GM20431 (cell line): ENCODE data around the gene CD86.

ENCODE experiments used
- in situ Hi-C: fragments of 300-500 bp; cut with MseI, MboI; formaldehyde crosslinking; loops from one replicate; pipeline ENCODE4 v1.15.0; 2020; ENCODE audit warnings: low sequenced_read_pairs; ENCODE audit not compliant: unreplicated experiment

The CD86 gene

GRCh38 chr3:122057671-122058070, 2.5 kb downstream of the CD86 start:
- in situ Hi-C loops, result no loop called here

DNA sequence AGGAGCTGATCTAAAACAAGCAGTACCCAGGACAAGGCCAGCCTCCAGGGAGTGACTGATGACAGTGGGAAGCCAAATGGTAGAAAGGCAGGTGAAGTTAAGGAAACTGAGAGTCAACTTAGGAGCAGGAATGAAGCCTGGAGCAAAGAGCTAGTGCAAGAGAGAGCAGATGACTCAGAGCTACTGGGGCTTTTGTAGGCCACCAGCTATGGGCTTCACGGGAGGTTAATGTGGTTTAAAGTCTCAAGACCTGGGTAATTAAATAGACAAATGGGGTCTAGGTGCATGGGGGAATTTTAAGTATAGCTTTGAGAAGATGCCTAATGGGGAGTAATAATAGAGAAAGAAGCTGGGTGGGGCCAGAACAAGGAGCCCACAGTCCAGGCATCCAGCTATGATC, 3.1 kb downstream of the CD86 start:
- in situ Hi-C loops, result no loop called here

DNA sequence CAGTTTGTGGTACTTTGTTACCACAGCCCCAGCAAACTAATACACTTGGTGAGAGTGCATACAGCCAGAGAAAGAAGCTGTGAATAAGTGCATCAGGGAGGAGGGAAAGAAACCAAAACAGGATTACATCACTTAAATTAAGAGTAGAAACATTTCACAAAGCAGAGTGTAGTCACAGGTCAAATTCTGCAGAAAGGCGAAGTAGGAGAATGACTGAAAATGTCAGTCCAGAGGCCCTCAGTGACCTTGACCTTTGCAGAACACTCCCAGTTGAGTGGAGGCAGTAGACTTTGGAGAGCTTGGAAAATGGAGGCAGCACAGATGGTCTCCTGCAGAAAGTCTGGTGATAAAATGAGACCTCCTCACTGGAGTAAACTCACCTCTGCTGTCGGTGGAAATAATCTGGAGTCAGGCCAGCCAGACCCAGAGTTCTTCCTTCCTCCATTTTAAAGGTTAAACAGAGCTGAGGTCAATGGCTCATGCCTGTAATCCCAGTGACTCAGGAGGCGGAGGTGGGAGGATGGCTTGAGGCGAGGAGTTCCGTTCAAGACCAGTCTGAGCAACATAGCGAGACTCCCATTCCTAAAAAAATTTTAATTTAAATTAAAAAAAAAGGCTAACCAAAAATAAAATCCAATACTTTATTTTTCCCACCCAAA, 5.0 kb downstream of the CD86 start:
- in situ Hi-C loops, result no loop called here

DNA sequence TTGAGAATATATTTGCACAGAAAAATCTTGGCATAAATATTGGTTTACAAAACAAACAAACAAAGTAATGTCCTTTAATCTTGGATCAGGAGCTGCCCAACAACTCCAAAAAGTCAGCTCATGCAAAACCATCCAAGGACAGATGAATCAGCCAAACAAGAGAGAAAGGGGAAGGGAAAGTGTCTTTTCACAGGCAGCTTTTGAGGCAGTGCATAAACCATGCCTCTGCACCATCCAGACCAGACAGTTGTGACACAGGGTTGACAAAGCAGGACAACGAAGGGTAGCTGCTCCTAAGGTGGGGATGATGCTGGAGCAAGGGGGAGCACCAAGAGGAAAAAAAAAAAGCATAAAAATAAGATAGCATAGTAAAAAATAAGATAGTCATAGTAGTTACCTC, 8.7 kb downstream of the CD86 start:
- in situ Hi-C loops, result no loop called here

GRCh38 chr3:122064326-122064725, 9.2 kb downstream of the CD86 start:
- in situ Hi-C loops, result no loop called here

GRCh38 chr3:122066331-122067213, 11.4 kb downstream of the CD86 start:
- in situ Hi-C loops, result no loop called here

DNA sequence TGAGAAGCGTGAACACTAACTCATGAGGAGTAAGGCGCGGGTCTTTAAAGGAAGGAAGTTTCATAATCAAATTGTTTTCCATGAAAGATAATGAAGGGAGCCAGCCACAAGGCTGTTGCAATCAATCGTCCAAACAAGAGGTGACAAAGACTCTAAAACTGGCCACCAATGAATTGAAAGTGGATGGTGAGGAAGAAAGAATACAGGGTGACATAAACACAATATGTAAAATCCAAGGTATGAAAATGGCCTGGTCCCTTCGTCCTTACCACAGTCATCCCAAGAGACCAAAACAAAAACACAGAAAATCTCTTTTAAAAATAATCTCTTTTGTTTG, 12.0 kb downstream of the CD86 start:
- in situ Hi-C loops, result no loop called here

DNA sequence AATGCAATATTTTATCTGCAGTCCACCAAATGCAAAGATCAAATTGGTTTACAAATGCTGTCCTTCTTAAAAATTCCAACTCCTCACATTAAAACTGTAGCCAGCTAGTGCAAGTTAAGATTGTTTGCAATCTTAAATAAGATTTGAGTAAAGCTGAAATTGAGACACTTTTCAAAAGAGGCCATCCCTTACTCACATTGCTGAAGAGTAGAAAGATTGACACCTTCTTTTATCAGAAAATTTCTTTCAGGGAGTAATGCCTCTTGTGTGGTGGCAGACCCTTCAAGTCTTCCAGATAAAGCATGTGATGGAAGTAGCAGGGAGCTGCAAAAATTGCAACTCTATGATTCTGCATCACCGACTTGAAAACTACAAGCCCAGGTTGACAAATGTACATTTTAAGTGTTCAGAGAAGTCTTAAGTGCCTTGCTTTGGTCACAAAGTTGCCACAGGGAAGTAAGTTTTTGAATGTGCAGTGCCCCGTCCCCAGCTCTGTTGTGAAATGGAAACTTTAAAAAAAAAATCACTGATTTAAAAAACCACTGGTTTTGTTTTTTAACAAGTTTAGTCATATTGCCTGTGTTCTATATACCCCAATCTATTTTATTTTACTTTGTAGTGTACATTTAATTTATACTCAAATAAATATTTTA, 12.6 kb downstream of the CD86 start:
- in situ Hi-C loops, result no loop called here

- in situ Hi-C loops, result loop anchor here (25.0 kb wide), 1 partner anchor 87 kb away; no protein-coding TSS in a partner anchor
Measured at GRCh38 chr3:122074621-122075265, 19.6 kb downstream of the CD86 start.

GRCh38 chr3:122076491-122077292, 21.5 kb downstream of the CD86 start:
- in situ Hi-C loops, result loop anchor here (25.0 kb wide), 1 partner anchor 89 kb away; no protein-coding TSS in a partner anchor

DNA sequence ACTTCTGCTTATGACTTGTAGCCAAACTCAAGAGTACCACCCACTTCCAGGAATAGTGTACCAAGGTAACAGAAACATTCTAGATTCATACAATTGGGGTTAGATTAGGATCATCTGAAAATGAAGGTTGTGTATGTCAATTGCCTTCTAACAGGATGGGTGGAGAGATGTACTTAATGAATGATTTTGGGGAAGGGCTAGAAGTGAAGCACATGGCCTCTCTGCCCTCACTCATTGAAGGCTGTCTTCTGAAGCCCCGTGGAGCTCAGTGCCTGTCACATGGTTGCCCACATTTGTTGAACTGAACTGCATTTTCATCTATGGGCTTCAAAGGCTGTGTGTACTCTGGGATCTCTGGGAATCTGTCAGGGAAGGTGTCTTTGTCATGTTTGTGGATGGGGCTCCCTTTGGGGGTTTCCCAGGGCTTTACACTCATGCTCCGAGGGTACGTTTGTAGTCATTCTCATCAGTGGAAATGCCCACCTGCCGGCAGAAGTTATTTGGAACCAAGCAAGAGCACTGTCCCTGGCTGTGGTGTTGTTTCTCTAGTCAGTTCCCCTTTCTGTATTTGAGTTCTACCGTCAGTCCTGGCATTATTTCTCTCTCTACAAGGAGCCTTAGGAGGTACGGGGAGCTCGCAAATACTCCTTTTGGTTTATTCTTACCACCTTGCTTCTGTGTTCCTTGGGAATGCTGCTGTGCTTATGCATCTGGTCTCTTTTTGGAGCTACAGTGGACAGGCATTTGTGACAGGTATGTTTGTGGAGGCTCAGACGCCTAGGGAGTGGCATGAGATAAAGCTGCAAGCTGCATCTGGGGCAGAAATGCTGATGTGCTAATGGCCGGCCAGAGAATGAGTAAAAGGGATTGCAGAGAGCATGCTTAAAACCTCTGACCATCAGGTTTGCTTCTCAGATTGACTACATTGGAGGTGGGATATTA, 22.4 kb downstream of the CD86 start:
- in situ Hi-C loops, result loop anchor here (25.0 kb wide), 1 partner anchor 90 kb away; no protein-coding TSS in a partner anchor

DNA sequence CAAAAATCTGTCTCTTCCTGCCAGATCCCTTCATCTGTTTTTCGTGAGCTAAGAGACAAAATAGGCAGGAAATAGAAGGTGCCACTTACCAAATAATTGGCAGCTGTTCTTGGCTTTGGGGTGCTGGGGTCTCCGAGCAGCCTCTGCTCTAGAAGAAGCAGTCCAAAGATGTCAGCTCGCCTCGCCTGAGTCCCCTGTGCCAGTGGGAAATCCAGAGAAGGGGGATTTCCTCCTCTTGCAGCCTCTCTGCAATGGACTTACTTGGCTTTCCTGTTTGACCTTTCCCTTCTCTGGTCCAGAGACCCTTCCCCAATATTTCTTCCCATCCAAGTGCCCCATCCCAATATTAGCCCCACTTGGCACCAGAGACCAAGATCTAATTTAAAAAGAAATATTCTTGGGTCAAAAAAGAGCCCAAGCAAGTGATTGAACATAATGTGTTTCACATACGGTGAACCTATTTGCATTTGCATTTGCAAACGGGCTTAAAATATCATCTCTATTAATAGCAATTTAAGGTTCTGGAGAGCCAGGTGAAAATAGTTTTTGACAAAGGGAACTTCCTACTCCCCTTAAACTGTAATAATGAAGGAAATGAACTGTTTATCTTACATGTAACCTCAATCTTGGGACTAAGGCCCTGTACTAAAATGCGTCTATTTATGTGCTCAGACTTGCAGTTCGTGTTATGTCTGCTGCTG, 23.2 kb downstream of the CD86 start:
- in situ Hi-C loops, result loop anchor here (25.0 kb wide), 1 partner anchor 91 kb away; no protein-coding TSS in a partner anchor

DNA sequence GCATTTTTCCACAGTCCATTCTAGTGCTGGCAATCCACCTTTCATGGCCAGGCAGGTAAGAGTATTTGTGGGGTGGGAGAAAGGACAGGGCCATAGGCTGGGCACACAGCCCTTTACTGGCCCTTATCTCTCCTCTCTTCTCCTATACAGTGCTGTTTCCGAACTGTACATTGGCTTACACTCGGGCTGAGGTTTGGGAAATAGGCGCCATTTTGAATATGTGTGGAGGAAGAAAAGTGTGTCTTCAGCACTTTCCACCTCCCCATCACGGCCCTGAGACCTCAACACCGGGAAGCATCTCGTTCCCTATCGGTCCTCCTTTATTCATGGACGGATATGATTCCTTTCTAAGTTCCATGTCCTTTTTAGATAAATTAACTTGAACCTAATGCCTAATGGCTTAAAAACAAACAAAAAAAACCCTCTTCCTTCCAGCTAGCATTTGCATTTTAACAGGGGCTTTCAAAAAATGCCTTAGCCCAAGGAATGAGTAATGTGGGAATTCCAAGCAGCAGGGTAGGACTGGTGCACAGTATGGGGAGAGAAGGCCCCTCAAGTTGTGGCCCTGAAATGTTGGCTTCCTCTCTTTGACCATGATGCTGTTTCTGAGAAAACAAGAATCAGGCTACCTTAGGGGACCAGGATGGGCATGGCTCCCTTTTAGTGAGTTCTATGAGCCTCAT, 24.5 kb downstream of the CD86 start:
- in situ Hi-C loops, result loop anchor here (25.0 kb wide), 1 partner anchor 92 kb away; no protein-coding TSS in a partner anchor

DNA sequence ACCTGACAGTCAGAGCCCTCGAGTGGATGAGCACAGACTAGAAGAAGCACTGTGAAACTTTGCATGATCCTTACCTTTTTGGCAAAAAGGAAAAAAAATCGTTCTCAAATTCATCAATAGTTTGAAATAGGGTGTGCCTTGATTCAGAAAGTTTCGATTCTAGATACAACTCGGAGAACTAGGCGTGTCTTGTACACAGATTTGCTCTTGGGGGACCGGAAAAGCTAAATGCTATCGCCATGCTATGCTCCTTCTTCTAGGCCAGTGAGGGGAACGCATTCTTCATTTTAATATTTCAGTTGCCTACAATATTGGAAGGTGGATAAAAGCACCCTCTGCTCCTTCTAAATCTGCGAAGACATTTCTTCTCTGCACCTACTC, 25.0 kb downstream of the CD86 start:
- in situ Hi-C loops, result loop anchor here (25.0 kb wide), 1 partner anchor 93 kb away; no protein-coding TSS in a partner anchor

GRCh38 chr3:122081543-122082247, 26.5 kb downstream of the CD86 start:
- in situ Hi-C loops, result loop anchor here (25.0 kb wide), 1 partner anchor 94 kb away; no protein-coding TSS in a partner anchor

- in situ Hi-C loops, result loop anchor here (25.0 kb wide), 1 partner anchor 95 kb away; no protein-coding TSS in a partner anchor
Measured at GRCh38 chr3:122082357-122082756, 27.2 kb downstream of the CD86 start.
